ENCODE data around the gene SYNE2. TPM values are rescaled to one million over a fixed set of nuclear protein-coding genes. Genes with fewer than 3 reads are reported as not detected.

SYNE2 gene
- total RNA-seq, 1 experiment from 2014 or later: 16.0 TPM

- no peak overlapping the region for H3K9ac ChIP-seq (ENCODE audit: low read length)
- H3K27me3 ChIP-seq (ENCODE audit: low read length): no peaks in the 10 kb centered on the region
- H3F3A ChIP-seq (ENCODE audit: low read length, unreplicated experiment): no peaks in the 10 kb centered on the region
- POLR2A ChIA-PET (ENCODE audit: unreplicated experiment): no interaction called here
- no peaks in the 10 kb centered on the region for H3K79me2 ChIP-seq (ENCODE audit: low read length)
- CTCF ChIA-PET: no interaction called here
- H3K4me2 ChIP-seq (ENCODE audit: low read length): no peak overlapping the region
- H4K20me1 ChIP-seq (ENCODE audit: low read length): no peaks in the 10 kb centered on the region
- DNase-seq (no peak), ATAC-seq (no peak)
- H3K9me3 ChIP-seq (ENCODE audit: low read length): no peaks in the 10 kb centered on the region
- H2AFZ ChIP-seq (ENCODE audit: low read length): no peak overlapping the region
- TF ChIP-seq EZH2 (IDR thresholded peaks at IDR 0.05; ENCODE audit: low read length, unreplicated experiment) (no peak), EZH2phosphoT487 (IDR thresholded peaks at IDR 0.05; ENCODE audit: borderline replicate concordance, low read length) (no peak), CTCF (conservative IDR thresholded peaks at IDR 0.05; ENCODE audit: low read depth, low read length) (no peak)
- no TSS peak for BruUV-seq (replicated peaks)
- no peak overlapping the region for H3K4me3 ChIP-seq (ENCODE audit: low read length)
- no peaks in the 10 kb centered on the region for H3K36me3 ChIP-seq (ENCODE audit: low read depth, low read length)
- H3K9me2 ChIP-seq (replicated peaks; ENCODE audit: low read length): no peaks in the 10 kb centered on the region
- H3K4me1 ChIP-seq (ENCODE audit: insufficient read depth, low read length): no peaks in the 10 kb centered on the region
- intact Hi-C loops (cut with micrococcal nuclease): no loop called here
- no peak overlapping the region for H3K27ac ChIP-seq (ENCODE audit: low read length)
Measured at GRCh38 chr14:64198486-64198885, 345.7 kb downstream of the SYNE2 start.

- H3K4me1 ChIP-seq (ENCODE audit: insufficient read depth, low read length): no peaks in the 10 kb centered on the region
- CTCF ChIA-PET: no interaction called here
- no peaks in the 10 kb centered on the region for H3K9me3 ChIP-seq (ENCODE audit: low read length)
- DNase-seq: no peak
- H3K27ac ChIP-seq (ENCODE audit: low read length): no peak overlapping the region
- H3K9me2 ChIP-seq (replicated peaks; ENCODE audit: low read length): no peaks in the 10 kb centered on the region
- no peaks in the 10 kb centered on the region for H3F3A ChIP-seq (ENCODE audit: low read length, unreplicated experiment)
- no peaks in the 10 kb centered on the region for H4K20me1 ChIP-seq (ENCODE audit: low read length)
- H2AFZ ChIP-seq (ENCODE audit: low read length): no peak overlapping the region
- TF ChIP-seq EZH2 (IDR thresholded peaks at IDR 0.05; ENCODE audit: low read length, unreplicated experiment) (no peak), CTCF (conservative IDR thresholded peaks at IDR 0.05; ENCODE audit: low read depth, low read length) (no peak), EZH2phosphoT487 (IDR thresholded peaks at IDR 0.05; ENCODE audit: borderline replicate concordance, low read length) (no peak)
- H3K27me3 ChIP-seq (ENCODE audit: low read length): no peaks in the 10 kb centered on the region
- intact Hi-C loops (cut with micrococcal nuclease): no loop called here
- H3K4me2 ChIP-seq (ENCODE audit: low read length): no peak overlapping the region
- no peaks in the 10 kb centered on the region for H3K36me3 ChIP-seq (ENCODE audit: low read depth, low read length)
- no peak overlapping the region for H3K9ac ChIP-seq (ENCODE audit: low read length)
- no TSS peak for BruUV-seq (replicated peaks)
- H3K79me2 ChIP-seq (ENCODE audit: low read length): no peaks in the 10 kb centered on the region
- H3K4me3 ChIP-seq (ENCODE audit: low read length): no peak overlapping the region
- no peak for ATAC-seq
- POLR2A ChIA-PET (ENCODE audit: unreplicated experiment): no interaction called here
Measured at GRCh38 chr14:64200170-64200569, 347.4 kb downstream of the SYNE2 start.

- intact Hi-C loops (cut with micrococcal nuclease): no loop called here
- ChIA-PET CTCF (no interaction called here), POLR2A (ENCODE audit: unreplicated experiment) (no interaction called here)
- Histone ChIP-seq H3K4me3 (ENCODE audit: low read length) (no peak overlapping the region), H3F3A (ENCODE audit: low read length, unreplicated experiment) (no peaks in the 10 kb centered on the region), H3K4me2 (ENCODE audit: low read length) (no peak overlapping the region), H3K27me3 (ENCODE audit: low read length) (no peaks in the 10 kb centered on the region), H3K27ac (ENCODE audit: low read length) (no peak overlapping the region), H3K79me2 (ENCODE audit: low read length) (no peaks in the 10 kb centered on the region), H3K9me3 (ENCODE audit: low read length) (no peaks in the 10 kb centered on the region), H3K9ac (ENCODE audit: low read length) (no peak overlapping the region), H2AFZ (ENCODE audit: low read length) (no peak overlapping the region), H3K4me1 (ENCODE audit: insufficient read depth, low read length) (no peaks in the 10 kb centered on the region), H4K20me1 (ENCODE audit: low read length) (no peaks in the 10 kb centered on the region), H3K36me3 (ENCODE audit: low read depth, low read length) (no peaks in the 10 kb centered on the region), H3K9me2 (replicated peaks; ENCODE audit: low read length) (no peaks in the 10 kb centered on the region)
- DNase-seq (no peak), ATAC-seq (no peak)
- TF ChIP-seq EZH2 (IDR thresholded peaks at IDR 0.05; ENCODE audit: low read length, unreplicated experiment) (no peak), EZH2phosphoT487 (IDR thresholded peaks at IDR 0.05; ENCODE audit: borderline replicate concordance, low read length) (no peak), CTCF (conservative IDR thresholded peaks at IDR 0.05; ENCODE audit: low read depth, low read length) (no peak)
- no TSS peak for BruUV-seq (replicated peaks)
Measured at GRCh38 chr14:64201296-64201695, 348.5 kb downstream of the SYNE2 start.

Measured in PC-3 (cell line).